ENCODE data around the gene PSMD1.

- TF ChIP-seq CTCF (IDR thresholded peaks at IDR 0.05): no peak
- no peak for TF ChIP-seq POLR2A (IDR thresholded peaks at IDR 0.05)
Measured at GRCh38 chr2:231133365-231134099, 76.9 kb downstream of the PSMD1 start.

All from adrenal gland (tissue), 5 donors.